Thoracic aorta (tissue), 2 donors: Measurements from ENCODE around the gene HDAC4. TPM values are rescaled to one million over a fixed set of nuclear protein-coding genes. Genes with fewer than 3 reads are reported as not detected.

Source experiments
- ATAC-seq: fragments of 150-250 bp; one replicate; pipeline ENCODE4 v1.8.0; 2017; ENCODE audit warnings: low read depth; ENCODE audit not compliant: insufficient number of reproducible peaks, low FRiP score
- DNase-seq: peaks from one replicate; pipeline ENCODE4 v3.0.0-alpha.2; 2020; ENCODE audit warnings: low spot score
- H3K27ac ChIP-seq, 2 donors: fragments of 200-600 bp; sonication (generic); 1 replicate in 1 of 2; 2 replicates in 1 of 2; pipeline ENCODE4 v1.5.1; 2016; ENCODE audit warnings: mild to moderate bottlenecking in 2 of 2, moderate library complexity in 2 of 2
- H3K27me3 ChIP-seq: fragments of 200-600 bp; sonication (generic); replicated peaks from 2 replicates; pipeline ENCODE4 v1.6.0; 2016; ENCODE audit warnings: mild to moderate bottlenecking; ENCODE audit not compliant: insufficient read depth
- H3K36me3 ChIP-seq: fragments of 200-600 bp; sonication (generic); one replicate; pipeline ENCODE4 v1.5.1; 2016
- H3K4me1 ChIP-seq, 2 donors: fragments of 200-600 bp; sonication (generic); 1 replicate in 1 of 2; 2 replicates in 1 of 2; pipeline versions ENCODE4 v1.5.1 to v1.6.0; 2016; ENCODE audit warnings: low read depth in 2 of 2, mild to moderate bottlenecking in 1 of 2; ENCODE audit not compliant: control insufficient read depth in 1 of 2
- H3K4me3 ChIP-seq: fragments of 200-600 bp; sonication (generic); 2 replicates; pipeline ENCODE4 v1.5.1; 2016; ENCODE audit warnings: mild to moderate bottlenecking
- H3K9me3 ChIP-seq: fragments of 200-600 bp; sonication (generic); 2 replicates; pipeline ENCODE4 v1.5.1; 2016
- total RNA-seq, 2 donors: library from RNA; depleted of rRNA; stranded (reverse); fragments of >200 nt; gene quantifications; one replicate each; pipeline versions ENCODE4 v1.1.0 to v1.2.3, GENCODE V29; 2016
- TF ChIP-seq, protein P1 (sequence below): fragments of 200-600 bp; sonication (generic); IDR thresholded peaks from one replicate; pipeline ENCODE4 v1.5.1; 2019; ENCODE audit warnings: antibody characterized with exemption

HDAC4 gene
- total RNA-seq, 2 donors from 2014 or later: 79.2 to 163 TPM

DNA sequence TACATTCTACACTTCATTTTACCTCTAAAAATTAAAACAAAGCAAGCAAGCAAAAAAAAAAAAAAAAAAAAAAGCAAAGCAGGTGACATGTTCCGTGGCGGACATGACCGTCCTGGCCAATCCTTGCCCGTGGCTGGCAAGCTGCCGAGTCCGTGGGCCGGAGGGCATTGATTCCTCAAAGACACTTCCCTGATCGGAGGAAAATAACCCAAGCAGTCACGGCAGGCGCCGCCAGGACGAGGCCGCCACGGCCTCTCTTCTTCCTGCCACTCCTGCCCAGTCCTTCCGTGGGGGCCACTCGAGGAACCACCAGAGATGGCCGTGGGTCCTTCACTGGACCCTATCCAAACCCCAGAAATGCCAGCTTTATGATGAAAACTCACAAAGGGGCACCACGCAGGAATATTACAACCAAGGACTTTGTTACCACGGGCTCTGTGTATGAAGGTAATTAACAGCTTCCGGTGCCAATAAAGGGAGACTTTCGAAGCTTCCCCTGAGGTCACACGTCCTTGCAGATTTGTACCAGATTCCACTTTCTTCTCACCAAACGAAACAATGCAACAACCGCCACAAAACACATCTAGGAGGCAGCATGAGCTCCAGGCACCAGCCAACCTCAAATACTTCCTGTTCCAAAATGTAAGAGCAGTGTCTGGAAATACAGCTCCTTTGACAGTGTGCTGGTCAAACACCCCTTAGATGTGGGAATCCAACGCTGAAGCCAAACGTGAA, 170.3 kb downstream of the HDAC4 start:
- no peaks in the 10 kb centered on the region for H3K27me3 ChIP-seq
- no peak for ATAC-seq
- H3K4me1 ChIP-seq: peaks cover 5 to 25% of the 10 kb centered on the region in 2 donors
- DNase-seq: no peak
- H3K4me3 ChIP-seq: no peak overlapping the region
- TF ChIP-seq, protein P1, sequence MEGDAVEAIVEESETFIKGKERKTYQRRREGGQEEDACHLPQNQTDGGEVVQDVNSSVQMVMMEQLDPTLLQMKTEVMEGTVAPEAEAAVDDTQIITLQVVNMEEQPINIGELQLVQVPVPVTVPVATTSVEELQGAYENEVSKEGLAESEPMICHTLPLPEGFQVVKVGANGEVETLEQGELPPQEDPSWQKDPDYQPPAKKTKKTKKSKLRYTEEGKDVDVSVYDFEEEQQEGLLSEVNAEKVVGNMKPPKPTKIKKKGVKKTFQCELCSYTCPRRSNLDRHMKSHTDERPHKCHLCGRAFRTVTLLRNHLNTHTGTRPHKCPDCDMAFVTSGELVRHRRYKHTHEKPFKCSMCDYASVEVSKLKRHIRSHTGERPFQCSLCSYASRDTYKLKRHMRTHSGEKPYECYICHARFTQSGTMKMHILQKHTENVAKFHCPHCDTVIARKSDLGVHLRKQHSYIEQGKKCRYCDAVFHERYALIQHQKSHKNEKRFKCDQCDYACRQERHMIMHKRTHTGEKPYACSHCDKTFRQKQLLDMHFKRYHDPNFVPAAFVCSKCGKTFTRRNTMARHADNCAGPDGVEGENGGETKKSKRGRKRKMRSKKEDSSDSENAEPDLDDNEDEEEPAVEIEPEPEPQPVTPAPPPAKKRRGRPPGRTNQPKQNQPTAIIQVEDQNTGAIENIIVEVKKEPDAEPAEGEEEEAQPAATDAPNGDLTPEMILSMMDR: no peak
- H3K27ac ChIP-seq: no peak overlapping the region
- no peaks in the 10 kb centered on the region for H3K36me3 ChIP-seq
- H3K9me3 ChIP-seq: no peaks in the 10 kb centered on the region

DNA sequence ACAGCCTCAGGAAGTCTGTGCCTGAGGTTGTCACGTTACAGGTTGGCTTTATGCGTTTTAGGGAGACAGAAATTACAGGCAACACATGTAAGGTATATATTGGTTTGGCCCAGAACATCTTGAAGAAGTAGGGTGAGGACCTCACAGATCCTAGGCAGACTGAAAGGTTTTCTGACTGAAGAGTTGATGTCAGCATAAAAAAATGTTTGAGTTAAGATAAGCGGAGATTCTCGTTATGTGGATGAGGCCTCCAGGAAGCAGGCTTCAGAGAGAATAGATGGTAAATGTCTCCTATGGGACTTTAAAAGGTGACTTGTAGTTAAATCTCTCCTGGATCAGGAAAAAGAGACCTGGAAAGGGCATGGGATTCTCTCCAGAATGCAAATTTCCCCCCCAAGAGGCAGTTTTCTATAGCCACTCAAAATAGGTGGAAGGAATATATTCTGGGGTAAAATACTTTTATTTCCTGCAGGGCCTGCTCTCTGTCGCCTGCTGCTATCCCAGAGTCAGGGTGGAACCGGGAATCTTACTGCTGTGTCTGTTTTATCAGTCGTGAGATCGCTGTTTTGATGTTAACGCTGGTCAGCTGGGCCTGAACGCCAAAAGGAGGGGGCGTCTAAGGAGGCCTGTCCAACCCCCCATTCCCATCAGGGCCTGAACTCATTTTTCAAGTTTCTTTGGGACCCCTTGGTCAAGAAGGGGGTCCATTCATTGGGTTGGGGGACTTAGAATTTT, 171.1 kb downstream of the HDAC4 start:
- Histone ChIP-seq H3K27me3 (no peaks in the 10 kb centered on the region), H3K4me3 (no peak overlapping the region), H3K9me3 (no peaks in the 10 kb centered on the region), H3K27ac (no peak overlapping the region), H3K4me1 (peaks cover 11 to 30% of the 10 kb centered on the region in 2 donors), H3K36me3 (no peaks in the 10 kb centered on the region)
- no peak for ATAC-seq
- no peak for DNase-seq
- TF ChIP-seq, protein P1: no peak

DNA sequence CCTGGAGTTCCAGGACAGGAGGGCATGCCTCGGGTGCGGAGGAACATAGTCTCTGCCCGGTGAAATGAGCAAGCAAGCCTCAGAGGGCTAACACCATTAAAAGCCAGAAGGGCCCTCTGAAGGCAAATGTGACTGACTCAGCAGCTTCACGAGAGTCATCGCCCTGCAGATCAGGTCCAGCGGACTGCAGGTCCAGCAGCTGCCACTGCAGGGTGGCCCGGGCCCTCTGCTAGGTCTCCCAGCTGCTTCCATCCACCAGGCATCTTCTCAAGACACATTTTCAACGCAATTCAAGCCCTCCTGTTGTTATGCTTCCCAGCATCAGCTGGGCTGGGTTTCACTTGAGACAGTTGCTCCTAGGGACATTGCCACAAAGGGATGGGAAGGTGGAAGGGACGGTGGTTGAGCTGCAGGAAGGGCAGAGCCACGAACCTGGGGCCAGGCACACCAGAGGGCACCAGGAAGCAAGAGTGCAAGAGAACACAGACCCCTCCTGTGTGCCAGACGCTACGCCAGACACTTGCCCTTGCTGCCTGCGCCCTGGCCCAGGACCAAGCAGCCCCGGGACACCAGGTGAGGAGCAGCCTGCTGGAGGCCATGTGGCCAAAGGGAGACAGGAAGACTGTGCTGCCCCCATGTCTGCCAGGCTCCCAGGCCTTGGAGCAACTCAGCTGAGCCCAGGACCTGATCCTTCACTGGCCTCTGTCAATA, 173.0 kb downstream of the HDAC4 start:
- H3K36me3 ChIP-seq: no peaks in the 10 kb centered on the region
- DNase-seq (no peak), ATAC-seq (no peak)
- no peaks in the 10 kb centered on the region for H3K27me3 ChIP-seq
- no peak overlapping the region for H3K4me3 ChIP-seq
- TF ChIP-seq, protein P1: no peak
- peaks cover 24 to 49% of the 10 kb centered on the region in 2 donors for H3K4me1 ChIP-seq
- no peaks in the 10 kb centered on the region for H3K9me3 ChIP-seq
- H3K27ac ChIP-seq: peak overlapping the region; percentile 67 to 96

DNA sequence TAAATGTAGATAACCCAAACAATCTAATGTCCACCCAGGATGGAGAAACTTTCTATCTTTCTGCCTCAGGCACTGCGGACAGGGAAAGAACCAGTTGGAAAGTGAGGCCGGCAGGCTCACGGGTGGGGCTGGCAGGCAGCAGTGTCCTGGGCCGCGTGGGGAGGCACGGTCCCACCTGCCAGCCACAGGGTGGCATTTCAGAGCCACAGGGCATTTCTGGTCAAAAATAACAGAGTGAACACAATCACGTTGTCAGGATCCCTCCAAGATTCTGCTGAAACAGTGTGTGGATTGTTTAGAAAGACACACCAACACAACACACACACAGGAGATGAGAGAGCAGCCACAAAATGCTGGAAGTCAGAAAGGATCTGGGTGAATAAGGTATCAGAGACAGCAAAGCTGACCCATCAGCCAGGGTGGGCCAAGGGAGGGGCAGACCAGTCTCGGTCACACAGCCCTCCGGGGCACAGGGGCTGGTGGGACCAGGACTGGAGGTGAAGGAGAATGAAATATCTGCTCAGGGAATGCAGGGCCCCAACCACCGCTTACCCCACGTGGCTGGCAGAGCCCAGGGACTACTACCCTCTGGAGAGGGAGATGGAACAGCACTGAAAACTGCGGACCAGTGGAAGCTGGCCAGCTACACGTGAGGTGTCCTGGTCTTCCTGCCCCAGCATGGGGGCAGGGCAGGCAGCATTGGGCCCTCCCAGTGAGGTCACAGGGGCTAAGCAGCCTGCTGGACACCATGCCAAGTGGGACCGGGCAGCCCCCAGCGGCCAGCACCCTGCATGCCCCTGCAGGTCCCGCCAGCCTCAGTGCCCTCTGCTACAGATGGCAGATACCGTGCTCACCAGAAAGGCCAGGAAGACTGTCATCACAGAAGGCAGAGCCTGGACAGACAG, 173.9 kb downstream of the HDAC4 start:
- DNase-seq (no peak), ATAC-seq (no peak)
- H3K4me1 ChIP-seq: peaks cover 29 to 56% of the 10 kb centered on the region in 2 donors
- no peaks in the 10 kb centered on the region for H3K27me3 ChIP-seq
- H3K9me3 ChIP-seq: no peaks in the 10 kb centered on the region
- H3K4me3 ChIP-seq: no peak overlapping the region
- H3K27ac ChIP-seq: peak overlapping the region; percentile 67 to 96
- TF ChIP-seq, protein P1: no peak
- H3K36me3 ChIP-seq: no peaks in the 10 kb centered on the region
